K562 (cell line): ENCODE results near the gene MARCHF5.

Experiments used
- HDAC8 ChIP-seq: fragments of 450-650 bp; IDR thresholded peaks from 2 replicates; pipeline ENCODE4 v1.6.1; 2016; ENCODE audit warnings: mild to moderate bottlenecking, missing genetic modification characterization, moderate library complexity, missing compliant biosample characterization
- SIN3A ChIP-seq, 2 experiments: fragments of 150-350 bp in 1 of 2; IDR thresholded peaks; 2 replicates each; pipeline ENCODE4 v1.6.1; 2011 to 2016; ENCODE audit warnings: borderline replicate concordance in 2 of 2, low read depth in 2 of 2, low read length in 2 of 2, mild to moderate bottlenecking in 2 of 2, moderate library complexity in 2 of 2; ENCODE audit not compliant: control insufficient read depth in 1 of 2
- ZNF212 ChIP-seq: fragments of 450-650 bp; formaldehyde crosslinking; IDR thresholded peaks from 2 replicates; pipeline ENCODE4 v1.4.0; 2020; ENCODE audit warnings: mild to moderate bottlenecking
- ZNF764 ChIP-seq: fragments of 250-450 bp; sonication (Bioruptor Pico); IDR thresholded peaks from 2 replicates; pipeline ENCODE4 v1.4.0; 2020; ENCODE audit warnings: low read depth, mild to moderate bottlenecking, moderate library complexity
- TF ChIP-seq, protein P1 (sequence below), 3 experiments: IDR thresholded peaks in 2 of 3; conservative IDR thresholded peaks in 1 of 3; 2 replicates each; pipeline ENCODE4 v1.5.1; 2011 to 2012; ENCODE audit warnings: low read length in 3 of 3, mild to moderate bottlenecking in 3 of 3, control low read depth in 2 of 3, improper control_type of control experiment in 1 of 3, inconsistent platforms in 1 of 3, low read depth in 1 of 3, mixed read lengths in 1 of 3, moderate library complexity in 1 of 3; ENCODE audit not compliant: insufficient read depth in 2 of 3

GRCh38 chr10:92309272-92309671 lies 18.3 kb downstream of the MARCHF5 start:
- no peak for TF ChIP-seq SIN3A (IDR thresholded peaks at IDR 0.05; ENCODE audit: borderline replicate concordance in 2 of 2, control insufficient read depth in 1 of 2, low read depth in 2 of 2, low read length in 2 of 2)
- TF ChIP-seq, protein P1, sequence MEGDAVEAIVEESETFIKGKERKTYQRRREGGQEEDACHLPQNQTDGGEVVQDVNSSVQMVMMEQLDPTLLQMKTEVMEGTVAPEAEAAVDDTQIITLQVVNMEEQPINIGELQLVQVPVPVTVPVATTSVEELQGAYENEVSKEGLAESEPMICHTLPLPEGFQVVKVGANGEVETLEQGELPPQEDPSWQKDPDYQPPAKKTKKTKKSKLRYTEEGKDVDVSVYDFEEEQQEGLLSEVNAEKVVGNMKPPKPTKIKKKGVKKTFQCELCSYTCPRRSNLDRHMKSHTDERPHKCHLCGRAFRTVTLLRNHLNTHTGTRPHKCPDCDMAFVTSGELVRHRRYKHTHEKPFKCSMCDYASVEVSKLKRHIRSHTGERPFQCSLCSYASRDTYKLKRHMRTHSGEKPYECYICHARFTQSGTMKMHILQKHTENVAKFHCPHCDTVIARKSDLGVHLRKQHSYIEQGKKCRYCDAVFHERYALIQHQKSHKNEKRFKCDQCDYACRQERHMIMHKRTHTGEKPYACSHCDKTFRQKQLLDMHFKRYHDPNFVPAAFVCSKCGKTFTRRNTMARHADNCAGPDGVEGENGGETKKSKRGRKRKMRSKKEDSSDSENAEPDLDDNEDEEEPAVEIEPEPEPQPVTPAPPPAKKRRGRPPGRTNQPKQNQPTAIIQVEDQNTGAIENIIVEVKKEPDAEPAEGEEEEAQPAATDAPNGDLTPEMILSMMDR (IDR thresholded peaks at IDR 0.05 in 2 of 3, conservative IDR thresholded peaks at IDR 0.05 in 1 of 3; ENCODE audit: insufficient read depth in 2 of 3, low read depth in 1 of 3, low read length in 3 of 3), result no peak
- TF ChIP-seq ZNF212 (CRISPR knock-in tag), result no peak
- no peak for TF ChIP-seq ZNF764
- TF ChIP-seq HDAC8 (tag), result no peak
